PC-9 (cell line): ENCODE results near the gene CMAS. TPM values are rescaled to one million over a fixed set of nuclear protein-coding genes. Genes with fewer than 3 reads are reported as not detected.

Source experiments
- Bru-seq: library from RNA; stranded (reverse); fragments of 400-500 nt; gene quantifications from one replicate; lab custom pipeline; 2021; lab: Mats Ljungman, UMichigan
- BruChase-seq, 2 experiments: library from RNA; stranded (reverse); fragments of 400-500 nt; gene quantifications; one replicate each; lab custom pipeline; 2021; lab: Mats Ljungman, UMichigan
- BruUV-seq: library from RNA; stranded (reverse); fragments of 400-500 nt; replicated peaks from 2 replicates; lab custom pipeline; 2021; lab: Mats Ljungman, UMichigan
- CTCF ChIA-PET: fragments of 300-600 bp; sonication (Branson Sonifier 250); formaldehyde crosslinking; loops from one replicate; lab custom pipeline; 2022; ENCODE audit warnings: antibody characterized with exemption; lab: Charles Lee
- POLR2A ChIA-PET: fragments of 300-600 bp; sonication (Branson Sonifier 250); formaldehyde crosslinking; loops from one replicate; lab custom pipeline; 2022; ENCODE audit warnings: antibody characterized with exemption; ENCODE audit not compliant: unreplicated experiment; lab: Charles Lee
- DNase-seq, 2 experiments: peaks; one replicate each; pipeline versions ENCODE4 v3.0.0 to v3.0.0-alpha.2; 2015 to 2022; ENCODE audit warnings: mixed read lengths in 1 of 2
- H2AFZ ChIP-seq: fragments of 200-600 bp; sonication (generic); 2 replicates; pipeline ENCODE4 v1.8.1; 2017; ENCODE audit warnings: antibody characterized with exemption
- H3F3A ChIP-seq: fragments of 200-600 bp; sonication (generic); 2 replicates; pipeline ENCODE4 v1.8.1; 2017; ENCODE audit warnings: antibody characterized with exemption, mild to moderate bottlenecking, low read depth; ENCODE audit not compliant: insufficient read depth
- H3K27ac ChIP-seq: fragments of 200-600 bp; sonication (generic); 2 replicates; pipeline ENCODE4 v1.6.1; 2016; ENCODE audit warnings: mixed run types
- H3K27me3 ChIP-seq: fragments of 200-600 bp; sonication (generic); 2 replicates; pipeline ENCODE4 v1.6.1; 2016; ENCODE audit warnings: low read depth, mixed run types; ENCODE audit not compliant: insufficient read depth
- H3K36me3 ChIP-seq: fragments of 200-600 bp; sonication (generic); 2 replicates; pipeline ENCODE4 v1.6.1; 2016; ENCODE audit warnings: low read depth, mixed run types
- H3K4me1 ChIP-seq: fragments of 200-600 bp; sonication (generic); replicated peaks from 2 replicates; pipeline ENCODE4 v1.6.1; 2016; ENCODE audit warnings: mixed run types; ENCODE audit not compliant: insufficient read depth
- H3K4me2 ChIP-seq: fragments of 200-600 bp; sonication (generic); 2 replicates; pipeline ENCODE4 v1.6.1; 2017; ENCODE audit warnings: mixed run types
- H3K4me3 ChIP-seq: fragments of 200-600 bp; sonication (generic); 2 replicates; pipeline ENCODE4 v1.6.1; 2016; ENCODE audit warnings: mixed run types
- H3K79me2 ChIP-seq: fragments of 200-600 bp; sonication (generic); 2 replicates; pipeline ENCODE4 v1.6.1; 2017; ENCODE audit warnings: low read depth, mixed run types
- H3K9me2 ChIP-seq: fragments of 200-600 bp; sonication (generic); 2 replicates; pipeline ENCODE4 v1.8.1; 2017; ENCODE audit warnings: mild to moderate bottlenecking; ENCODE audit not compliant: insufficient read depth
- H3K9me3 ChIP-seq: fragments of 200-600 bp; sonication (generic); 2 replicates; pipeline ENCODE4 v1.8.1; 2016; ENCODE audit warnings: low read depth; ENCODE audit not compliant: insufficient read depth
- H4K20me1 ChIP-seq: fragments of 200-600 bp; sonication (generic); 2 replicates; pipeline ENCODE4 v1.8.1; 2017; ENCODE audit not compliant: insufficient read depth
- CTCF ChIP-seq: fragments of 200-600 bp; sonication (generic); conservative IDR thresholded peaks from 2 replicates; pipeline ENCODE4 v1.6.1; 2017; ENCODE audit warnings: mixed run types, antibody characterized with exemption, mild to moderate bottlenecking, moderate library complexity
- EZH2 ChIP-seq: fragments of 200-600 bp; sonication (generic); IDR thresholded peaks from 2 replicates; pipeline ENCODE4 v1.8.0; 2017; ENCODE audit warnings: antibody characterized with exemption, low read depth
- intact Hi-C: fragments of 100-400 bp; cut with micrococcal nuclease; formaldehyde crosslinking; loops from one replicate; pipeline ENCODE4 v1.10.0; 2022; ENCODE audit not compliant: unreplicated experiment
- long read RNA-seq: library from polyadenylated mRNA; stranded (forward); transcript quantifications from one replicate; pipeline ENCODE4 v2.0.0, GENCODE V29; 2022
- total RNA-seq: library from RNA; stranded (reverse); gene quantifications from 2 replicates; pipeline ENCODE4 v1.2.3, GENCODE V29; 2021

CMAS gene
- total RNA-seq (79.1 and 93.2 TPM in 2 replicates), Bru-seq, nascent RNA (percentile 90 among the genes with signal in this experiment), BruChase-seq, experiment 1, labeled RNA remaining after a 2-hour chase (percentile 87 among the genes with signal in this experiment), BruChase-seq, experiment 2, labeled RNA remaining after a 6-hour chase (percentile 93 among the genes with signal in this experiment)
- long read RNA-seq, transcript CMAS-201 (8 exons, 1,787 nt), result major isoform, 401 of 418 reads
- long read RNA-seq, partial matches to known transcripts, result 5 of 418 reads
- long read RNA-seq, other reads (novel, unspliced or antisense), result 12 of 418 reads

- intact Hi-C loops, result loop anchor here (5.0 kb wide), 2 partner anchors 496 to 581 kb away; partner anchors contain the start of genes C2CD5 and ETNK1
- peak; percentile 62 to 78 for DNase-seq
- BruUV-seq, result TSS peak; percentile 36
Measured at GRCh38 chr12:22046090-22046967, at the start of gene CMAS. CMAS (plus strand) TSS chr12:22046218; CDS start chr12:22046304, 86 bp downstream.

GRCh38 chr12:21998295-21998694 lies 47.7 kb upstream of the CMAS start:
- H3K4me1 ChIP-seq, result no peaks in the 10 kb centered on the region
- no TSS peak for BruUV-seq
- H3K4me3 ChIP-seq, result no peak overlapping the region
- no peak overlapping the region for H2AFZ ChIP-seq
- ChIA-PET CTCF (no interaction called here), POLR2A (no interaction called here)
- TF ChIP-seq CTCF (no peak), EZH2 (no peak)
- H3K9me2 ChIP-seq, result no peaks in the 10 kb centered on the region; the same call in 1 of the 2 replicates
- H3K27ac ChIP-seq, result no peak overlapping the region
- no peaks in the 10 kb centered on the region for H3K79me2 ChIP-seq
- H3K9me3 ChIP-seq, result no peaks in the 10 kb centered on the region
- H3K36me3 ChIP-seq, result no peaks in the 10 kb centered on the region
- H4K20me1 ChIP-seq, result no peaks in the 10 kb centered on the region
- H3F3A ChIP-seq, result no peaks in the 10 kb centered on the region
- intact Hi-C loops, result no loop called here
- H3K27me3 ChIP-seq, result no peaks in the 10 kb centered on the region
- no peak for DNase-seq
- H3K4me2 ChIP-seq, result no peak overlapping the region

More at GRCh38 chr12:22046090-22046967, at the start of gene CMAS:
- Histone ChIP-seq H4K20me1 (no peaks in the 10 kb centered on the region; the same call in 1 of the 2 replicates), H3F3A (peaks cover 30% of the 10 kb centered on the region), H3K4me2 (peak within 1 kb of the TSS; percentile 82), H3K27ac (peak within 1 kb of the TSS; percentile 80), H3K36me3 (peaks cover 18% of the 10 kb centered on the region), H3K4me1 (peaks cover 57% of the 10 kb centered on the region), H3K9me2 (no peaks in the 10 kb centered on the region), H3K27me3 (no peaks in the 10 kb centered on the region), H2AFZ (peak within 1 kb of the TSS; percentile 98), H3K4me3 (peak within 1 kb of the TSS; percentile 60), H3K9me3 (no peaks in the 10 kb centered on the region), H3K79me2 (peaks cover 50% of the 10 kb centered on the region)
- ChIA-PET CTCF (interaction anchor here (0.5 kb wide), 1 partner anchor 36 kb away, joined by 4 read pairs; no protein-coding TSS in a partner anchor), POLR2A (interaction anchor here (0.6 to 0.8 kb wide), 4 partner anchors 37 to 1419 kb away, joined by 3 to 7 read pairs (median 6); no protein-coding TSS in a partner anchor)
- TF ChIP-seq EZH2 (no peak), CTCF (no peak)

- Histone ChIP-seq H3K27me3 (no peaks in the 10 kb centered on the region), H3K36me3 (no peaks in the 10 kb centered on the region), H2AFZ (no peak overlapping the region), H3K4me3 (no peak overlapping the region), H3K9me3 (no peaks in the 10 kb centered on the region), H3F3A (no peaks in the 10 kb centered on the region), H3K9me2 (no peaks in the 10 kb centered on the region; the same call in 1 of the 2 replicates), H3K27ac (no peak overlapping the region), H3K4me2 (no peak overlapping the region), H3K4me1 (no peaks in the 10 kb centered on the region), H4K20me1 (no peaks in the 10 kb centered on the region), H3K79me2 (no peaks in the 10 kb centered on the region)
- DNase-seq, result no peak
- ChIA-PET POLR2A (no interaction called here), CTCF (no interaction called here)
- BruUV-seq, result no TSS peak
- intact Hi-C loops, result no loop called here
- TF ChIP-seq CTCF (no peak), EZH2 (no peak)
Measured at GRCh38 chr12:21998782-21999181, 47.2 kb upstream of the CMAS start.
